Psoas muscle (tissue), 8 donors: ENCODE measurements around the gene LRRC75B. TPM values are rescaled to one million over a fixed set of nuclear protein-coding genes. Genes with fewer than 3 reads are reported as not detected.

Experiments
- ATAC-seq, 4 donors: fragments of 200-7000 bp; cut with Tn5 transposase; one replicate each; pipeline ENCODE4 v1.9.1; 2020; ENCODE audit warnings: moderate library complexity in 3 of 4, mild to moderate bottlenecking in 2 of 4
- DNase-seq, 2 donors: peaks; one replicate each; pipeline ENCODE4 v3.0.0-alpha.2; 2020
- H3K27ac ChIP-seq: fragments of 200-600 bp; one replicate; pipeline ENCODE4 v1.8.0; 2022
- H3K27me3 ChIP-seq, 3 donors: fragments of 200-600 bp in 1 of 3; one replicate each; pipeline versions ENCODE4 v1.6.1 to v1.8.0; 2013 to 2022; ENCODE audit warnings: low read length in 2 of 3, mild to moderate bottlenecking in 2 of 3, moderate library complexity in 1 of 3; ENCODE audit not compliant: insufficient read depth in 3 of 3
- H3K36me3 ChIP-seq, 2 donors: fragments of 200-600 bp in 1 of 2; one replicate each; pipeline versions ENCODE4 v1.6.1 to v1.8.0; 2013 to 2022; ENCODE audit warnings: low read depth in 1 of 2, mild to moderate bottlenecking in 1 of 2, moderate library complexity in 1 of 2; ENCODE audit not compliant: insufficient read depth in 1 of 2
- H3K4me1 ChIP-seq: fragments of 200-600 bp; one replicate; pipeline ENCODE4 v1.8.0; 2022
- H3K4me3 ChIP-seq: fragments of 200-600 bp; one replicate; pipeline ENCODE4 v1.8.0; 2022; ENCODE audit warnings: mild to moderate bottlenecking
- H3K9me3 ChIP-seq: fragments of 200-600 bp; one replicate; pipeline ENCODE4 v1.8.0; 2022
- CTCF ChIP-seq: fragments of 200-600 bp; IDR thresholded peaks from one replicate; pipeline ENCODE4 v1.8.0; 2022; ENCODE audit warnings: antibody characterized with exemption
- WGBS, 3 donors: extraction: QIAGEN DNeasy Blood & Tissue Kit; methylation state at CpG; one replicate each; pipeline versions ENCODE4 v1.1.6 to v1.1.7; 2013; 5-methylcytosine and 5-hydroxymethylcytosine counted together
- intact Hi-C, 2 donors: fragments of 100-400 bp; cut with DNase I; formaldehyde crosslinking; loops; one replicate each; pipeline versions ENCODE4 v1.11.0 to v1.14.2; 2022
- polyA plus RNA-seq, 3 donors: library from polyadenylated mRNA; stranded (reverse); fragments of 200-250 nt; gene quantifications; one replicate each; pipeline ENCODE4 v1.2.3, GENCODE V29; 2013
- total RNA-seq, 4 donors: library from RNA; stranded (reverse); fragmentation: NEBNext Ultra II Directional in 2 of 4; extraction: Animal tissue kit (Norgen Biotek cat#: 25700) in 2 of 4; gene quantifications; one replicate each; pipeline versions ENCODE4 v1.2.1 to v1.2.4, GENCODE V29; 2021 to 2023
- donor health status: healthy with polysubstance abuse.
- donor health status: DM: no; HTN: no; CAD: no; lungs with moderate emphysema.
- donor health status: Bipolar disorder and iron deficiency.
- donor health status: healthy.
- donor health status: DM: yes; HTN: yes; CAD: no.
- donor health status: DM: no; HTN: no; CAD: no.
- donor health status: DM: no; HTN: no; CAD: no.
- donor health status: DM: yes; HTN: yes; CAD: no.

Gene LRRC75B
- total and polyA plus RNA-seq, 7 donors, result 0.93 to 4.1 (median 2.2) TPM

- H3K27me3 ChIP-seq, result no peaks in the 10 kb centered on the region
- ATAC-seq, result peak in 3 of 4 donors; percentile 14 to 23 (median 18)
Observed at GRCh38 chr22:24583221-24584165, 9.4 kb downstream of the LRRC75B start.

GRCh38 chr22:24582056-24582814 lies 10.6 kb downstream of the LRRC75B start:
- DNase-seq (no peak), ATAC-seq (peak in 2 of 4 donors; percentile 37 to 39)
- intact Hi-C loops, result no loop called here
- no peak overlapping the region for H3K4me3 ChIP-seq
- peaks cover 0 to 19% of the 10 kb centered on the region in 2 donors for H3K36me3 ChIP-seq
- WGBS, 3 donors, result 51 to 74% (median 61%) methylated on average over 12 of the region's 12 CpGs
- H3K9me3 ChIP-seq, result no peaks in the 10 kb centered on the region
- TF ChIP-seq CTCF, result no peak
- no peaks in the 10 kb centered on the region for H3K27me3 ChIP-seq
- no peak overlapping the region for H3K27ac ChIP-seq
- no peaks in the 10 kb centered on the region for H3K4me1 ChIP-seq

More at GRCh38 chr22:24583221-24584165, 9.4 kb downstream of the LRRC75B start:
- WGBS, 3 donors, result 44 to 57% (median 46%) methylated on average over 19 of the region's 19 CpGs
- intact Hi-C loops, result no loop called here
- Histone ChIP-seq H3K27ac (no peak overlapping the region), H3K4me3 (no peak overlapping the region), H3K4me1 (no peaks in the 10 kb centered on the region), H3K36me3 (peaks cover 0 to 32% of the 10 kb centered on the region in 2 donors), H3K9me3 (no peaks in the 10 kb centered on the region)
- no peak for DNase-seq
- no peak for TF ChIP-seq CTCF

- Histone ChIP-seq H3K27ac (no peak overlapping the region), H3K27me3 (no peaks in the 10 kb centered on the region), H3K9me3 (no peaks in the 10 kb centered on the region), H3K36me3 (peaks cover 0 to 8% of the 10 kb centered on the region in 2 donors), H3K4me3 (no peak overlapping the region), H3K4me1 (no peaks in the 10 kb centered on the region)
- 72 to 94% (median 92%) methylated on average over 2 of the region's 2 CpGs for WGBS, 3 donors
- DNase-seq, result no peak
- intact Hi-C loops, result no loop called here
- no peak for TF ChIP-seq CTCF
- ATAC-seq, result no peak
Observed at GRCh38 chr22:24580276-24580675, 12.6 kb downstream of the LRRC75B start.

GRCh38 chr22:24579258-24579601 lies 13.6 kb downstream of the LRRC75B start:
- no peaks in the 10 kb centered on the region for H3K27me3 ChIP-seq
- TF ChIP-seq CTCF, result no peak

More at GRCh38 chr22:24579258-24579601, 13.6 kb downstream of the LRRC75B start:
- Histone ChIP-seq H3K4me3 (no peak overlapping the region), H3K4me1 (no peaks in the 10 kb centered on the region), H3K27ac (no peak overlapping the region), H3K36me3 (peaks cover 0 to 14% of the 10 kb centered on the region in 2 donors), H3K9me3 (no peaks in the 10 kb centered on the region)
- 71 to 86% (median 75%) methylated on average over 1 of the region's 1 CpG for WGBS, 3 donors
- ATAC-seq (no peak), DNase-seq (no peak)
- intact Hi-C loops, result no loop called here
